NCI-H460 (cell line): Measurements from ENCODE around the gene MRPL53. TPM values are rescaled to one million over a fixed set of nuclear protein-coding genes. Genes with fewer than 3 reads are reported as not detected.

Source experiments
- DNase-seq: peaks from one replicate; pipeline ENCODE4 v3.0.0-alpha.2; 2016; ENCODE audit warnings: low read depth; ENCODE audit errors: extremely low read depth
- total RNA-seq: library from RNA; depleted of rRNA; stranded (reverse); fragments of >200 nt; shearing (Covaris generic); gene quantifications from 2 replicates; pipeline ENCODE4 v1.2.3, GENCODE V29; 2014; rRNA removed

MRPL53 gene
- total RNA-seq, 1 experiment from 2014 or later: 55.3 TPM

GRCh38 chr2:74429487-74430451, 42.7 kb downstream of the MRPL53 start:
- DNase-seq: no peak

- no peak for DNase-seq
Measured at GRCh38 chr2:74428675-74429074, 43.8 kb downstream of the MRPL53 start.

DNA sequence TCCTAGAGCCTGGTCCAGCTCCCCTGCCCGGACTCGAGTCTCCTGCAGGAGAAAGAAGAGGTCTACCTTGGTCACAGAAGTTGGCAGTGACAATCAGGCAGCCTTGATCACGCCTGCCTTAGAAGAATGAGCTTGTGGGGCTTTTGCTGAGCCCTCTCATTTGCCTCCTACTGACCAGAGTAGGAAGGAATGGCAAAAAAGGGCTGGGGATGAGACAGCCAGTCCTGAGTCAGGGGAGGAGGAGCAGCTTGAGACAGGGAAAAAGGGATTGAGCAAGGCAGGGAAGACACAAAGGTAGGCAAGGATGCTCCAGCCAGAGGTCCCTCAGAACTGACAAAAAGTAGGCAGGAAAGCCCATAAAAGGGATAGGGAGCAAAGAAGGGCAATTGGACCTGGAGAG, 44.9 kb downstream of the MRPL53 start:
- DNase-seq: no peak

DNA sequence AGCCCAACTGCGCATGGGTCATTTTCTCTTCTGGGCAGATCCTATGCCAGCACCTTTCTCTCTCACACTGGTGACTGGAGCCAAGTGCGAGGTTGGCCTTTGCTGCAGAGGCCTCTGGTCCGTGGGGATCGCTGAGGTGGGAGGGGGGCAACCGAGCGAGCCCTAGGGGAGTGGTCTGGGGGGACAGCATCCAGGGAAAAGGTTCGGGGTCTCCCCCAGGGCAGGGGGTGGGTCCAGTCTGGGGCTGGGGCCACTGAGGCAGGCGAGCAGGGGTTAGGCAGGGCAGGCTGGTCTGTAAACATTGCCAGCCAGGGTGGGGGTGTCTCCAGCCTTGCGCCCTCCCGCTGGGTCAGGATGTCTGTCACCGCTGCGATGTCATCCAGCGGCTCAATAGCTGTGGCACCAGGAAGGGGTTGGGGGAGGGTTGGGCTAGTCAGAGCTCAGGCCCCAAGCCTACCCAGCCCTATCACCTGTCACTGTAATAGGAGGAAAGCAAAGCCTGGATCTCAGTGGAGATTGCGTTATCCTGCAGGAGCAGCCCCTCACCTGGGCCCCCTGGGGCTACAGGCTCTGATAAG, 46.2 kb downstream of the MRPL53 start:
- no peak for DNase-seq

DNA sequence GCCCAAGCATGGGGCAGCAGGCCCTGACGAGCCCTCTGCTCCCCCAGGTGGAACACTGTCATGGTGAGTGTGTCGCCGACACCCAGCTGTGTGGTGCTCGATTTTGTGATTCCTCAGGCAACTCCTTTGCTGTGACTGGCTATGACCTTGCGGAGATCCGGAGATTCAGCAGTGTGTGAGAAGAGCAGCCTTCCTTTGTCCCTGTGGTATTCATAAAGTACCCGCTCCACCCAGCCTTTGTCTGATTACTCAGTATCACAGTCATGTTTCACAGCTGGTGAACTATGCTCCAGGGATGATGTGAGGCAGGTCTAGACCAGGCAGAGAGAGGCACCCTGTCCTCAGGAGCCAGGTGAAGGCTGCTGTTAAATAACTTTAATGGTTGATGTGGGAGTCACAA, 47.0 kb downstream of the MRPL53 start:
- DNase-seq: no peak

GRCh38 chr2:74424995-74425406, 47.5 kb downstream of the MRPL53 start:
- DNase-seq: no peak

GRCh38 chr2:74424139-74424992, 48.1 kb downstream of the MRPL53 start:
- no peak for DNase-seq

- DNase-seq: no peak
Measured at GRCh38 chr2:74423231-74424095, 49.0 kb downstream of the MRPL53 start.

Other genes with a start within 250 kb of the MRPL53 start
- 0.40 and 1.6 TPM in 2 replicates for gene SLC4A5, start 129.3 kb downstream of the MRPL53 start, total RNA-seq
- 39.8 and 52.1 TPM in 2 replicates for gene DCTN1, start 92.4 kb downstream of the MRPL53 start, total RNA-seq
- 1.2 and 2.2 TPM in 2 replicates for gene C2orf81, start 51.1 kb downstream of the MRPL53 start, total RNA-seq
- 33.9 and 38.6 TPM in 2 replicates for gene WDR54, start 51.0 kb downstream of the MRPL53 start, total RNA-seq
- gene RTKN, start 30.7 kb downstream of the MRPL53 start, total RNA-seq: 12.3 and 15.7 TPM in 2 replicates
- 19.8 and 19.9 TPM in 2 replicates for gene INO80B, start 17.6 kb downstream of the MRPL53 start, total RNA-seq
- gene WBP1, start 14.2 kb downstream of the MRPL53 start, total RNA-seq: 44.2 and 48.4 TPM in 2 replicates
- gene MOGS, start 7.3 kb downstream of the MRPL53 start, total RNA-seq: 58.9 TPM in 2 replicates
- gene CCDC142, start 10.3 kb upstream of the MRPL53 start, total RNA-seq: 15.6 and 17.6 TPM in 2 replicates
- 20.4 and 23.8 TPM in 2 replicates for gene TTC31, start 10.4 kb upstream of the MRPL53 start, total RNA-seq
- gene LBX2, start 26.9 kb upstream of the MRPL53 start, total RNA-seq: 0.95 and 1.9 TPM in 2 replicates
- 51.1 and 56.9 TPM in 2 replicates for gene PCGF1, start 35.0 kb upstream of the MRPL53 start, total RNA-seq
- 0.40 and 0.43 TPM in 2 replicates for gene TLX2, start 41.8 kb upstream of the MRPL53 start, total RNA-seq
- gene DQX1, start 53.6 kb upstream of the MRPL53 start, total RNA-seq: 0.12 TPM in 1 of 2 replicates, not detected in the other
- gene AUP1, start 57.0 kb upstream of the MRPL53 start, total RNA-seq: 149 and 161 TPM in 2 replicates
- gene HTRA2, start 57.3 kb upstream of the MRPL53 start, total RNA-seq: 46.9 and 52.1 TPM in 2 replicates
- 2.9 and 3.1 TPM in 2 replicates for gene LOXL3, start 81.3 kb upstream of the MRPL53 start, total RNA-seq
- gene DOK1, start 82.0 kb upstream of the MRPL53 start, total RNA-seq: 19.3 and 22.1 TPM in 2 replicates
- not detected in 2 replicates for gene M1AP, start 175.7 kb upstream of the MRPL53 start, total RNA-seq
- 6.4 and 7.1 TPM in 2 replicates for gene SEMA4F, start 181.6 kb upstream of the MRPL53 start, total RNA-seq